Neuronal stem cell (in vitro differentiated cells): ENCODE data around the gene SDF2L1.
"Not testable (repeated sequence)": the region's sequence is repeated elsewhere in the genome, so short reads cannot be mapped to it uniquely, and the experiment has no call there.

Experiments used
- DNase-seq: peaks from one replicate; pipeline ENCODE4 v3.0.0-alpha.2; 2013; ENCODE audit warnings: low spot score
- H2AFZ ChIP-seq: one replicate; pipeline ENCODE4 v1.6.1; 2013; ENCODE audit warnings: mild to moderate bottlenecking, low read length, inconsistent platforms
- H2AK5ac ChIP-seq: 2 replicates; pipeline ENCODE4 v1.6.1; 2013; ENCODE audit warnings: low read depth, mild to moderate bottlenecking, inconsistent platforms, low read length, moderate library complexity, mixed read lengths
- H2BK120ac ChIP-seq: 2 replicates; pipeline ENCODE4 v1.6.1; 2013; ENCODE audit warnings: low read depth, mild to moderate bottlenecking, inconsistent platforms, low read length, moderate library complexity, mixed read lengths
- H2BK12ac ChIP-seq: one replicate; pipeline ENCODE4 v1.6.1; 2013; ENCODE audit warnings: low read length, inconsistent platforms
- H2BK15ac ChIP-seq: 2 replicates; pipeline ENCODE4 v1.6.1; 2013; ENCODE audit warnings: mild to moderate bottlenecking, low read length, inconsistent platforms, mixed read lengths
- H2BK5ac ChIP-seq: one replicate; pipeline ENCODE4 v1.6.1; 2013; ENCODE audit warnings: inconsistent platforms, mild to moderate bottlenecking, low read length, moderate library complexity
- H3K14ac ChIP-seq: one replicate; pipeline ENCODE4 v1.6.1; 2013; ENCODE audit warnings: low read length, inconsistent platforms
- H3K18ac ChIP-seq: 2 replicates; pipeline ENCODE4 v1.6.1; 2013; ENCODE audit warnings: low read length, inconsistent platforms
- H3K23ac ChIP-seq: 2 replicates; pipeline ENCODE4 v1.6.1; 2013; ENCODE audit warnings: low read depth, mild to moderate bottlenecking, mixed read lengths, low read length, inconsistent platforms; ENCODE audit not compliant: poor library complexity
- H3K27ac ChIP-seq: replicated peaks from 3 replicates; pipeline ENCODE4 v1.5.1; 2013; ENCODE audit warnings: low read length, inconsistent platforms
- H3K27me3 ChIP-seq, 3 experiments: 2 replicates each; pipeline ENCODE4 v1.6.1; 2013; ENCODE audit warnings: low read length in 3 of 3, mild to moderate bottlenecking in 2 of 3, inconsistent platforms in 1 of 3, low read depth in 1 of 3, mixed read lengths in 1 of 3, moderate library complexity in 1 of 3; ENCODE audit not compliant: control insufficient read depth in 3 of 3, insufficient read depth in 3 of 3
- H3K36me3 ChIP-seq, 2 donors: replicated peaks in 1 of 2; 2 replicates each; pipeline ENCODE4 v1.6.1; 2013; ENCODE audit warnings: low read length in 2 of 2; ENCODE audit not compliant: control insufficient read depth in 2 of 2, insufficient read depth in 2 of 2
- H3K4ac ChIP-seq: 2 replicates; pipeline ENCODE4 v1.6.1; 2013; ENCODE audit warnings: inconsistent platforms, mild to moderate bottlenecking, low read length, moderate library complexity
- H3K4me1 ChIP-seq, 2 donors: 1 replicate in 1 of 2; 2 replicates in 1 of 2; pipeline ENCODE4 v1.6.1; 2013; ENCODE audit warnings: low read length in 2 of 2, low read depth in 1 of 2; ENCODE audit not compliant: control insufficient read depth in 2 of 2, insufficient read depth in 1 of 2
- H3K4me2 ChIP-seq: one replicate; pipeline ENCODE4 v1.6.1; 2013; ENCODE audit warnings: mild to moderate bottlenecking, low read length, inconsistent platforms; ENCODE audit not compliant: insufficient read depth, poor library complexity, severe bottlenecking
- H3K4me3 ChIP-seq, 2 donors: 2 replicates each; pipeline ENCODE4 v1.5.1; 2013; ENCODE audit warnings: low read length in 2 of 2, mild to moderate bottlenecking in 2 of 2, inconsistent platforms in 1 of 2, moderate library complexity in 1 of 2
- H3K79me1 ChIP-seq: one replicate; pipeline ENCODE4 v1.6.1; 2013; ENCODE audit warnings: low read depth, mild to moderate bottlenecking, inconsistent platforms, low read length, moderate library complexity
- H3K9ac ChIP-seq: one replicate; pipeline ENCODE4 v1.6.1; 2013; ENCODE audit warnings: mild to moderate bottlenecking, low read depth, low read length, inconsistent platforms; ENCODE audit not compliant: poor library complexity
- H3K9me3 ChIP-seq, 2 donors: replicated peaks in 1 of 2; 2 replicates each; pipeline versions ENCODE3 to v1.6.1; 2013; ENCODE audit warnings: low read length in 2 of 2, mild to moderate bottlenecking in 2 of 2, inconsistent platforms in 1 of 2, low read depth in 1 of 2, mixed read lengths in 1 of 2, moderate library complexity in 1 of 2; ENCODE audit not compliant: control insufficient read depth in 2 of 2, insufficient read depth in 1 of 2
- H4K8ac ChIP-seq: one replicate; pipeline ENCODE4 v1.6.1; 2013; ENCODE audit warnings: low read depth, mild to moderate bottlenecking, inconsistent platforms, low read length, moderate library complexity
- H4K91ac ChIP-seq: one replicate; pipeline ENCODE4 v1.6.1; 2013; ENCODE audit warnings: low read length, low read depth, mild to moderate bottlenecking, inconsistent platforms; ENCODE audit not compliant: poor library complexity
- WGBS, 2 donors: extraction: QIAGEN DNeasy Blood & Tissue Kit; methylation state at CpG; one replicate each; pipeline ENCODE4 v1.1.7; 2013; ENCODE audit warnings: missing lambda C conversion rate in 2 of 2, mixed read lengths in 1 of 2; ENCODE audit not compliant: insufficient read length in 2 of 2, insufficient replicate concordance in 1 of 2; ENCODE audit errors: extremely low coverage in 2 of 2; 5-methylcytosine and 5-hydroxymethylcytosine counted together

Gene SDF2L1

GRCh38 chr22:21643533-21644357 is 1.6 kb downstream of the SDF2L1 start:
- Histone ChIP-seq H3K14ac (no peak overlapping the region), H2BK15ac (no peak overlapping the region), H2BK5ac (no peak overlapping the region), H2BK12ac (no peak overlapping the region), H3K4me2 (no peak overlapping the region), H3K4ac (no peak overlapping the region), H2BK120ac (no peak overlapping the region), H3K9ac (peak overlapping the region; percentile 15), H3K4me1 (peaks cover 9 to 13% of the 10 kb centered on the region in 2 donors), H4K91ac (no peak overlapping the region), H3K27ac (no peak overlapping the region), H2AK5ac (no peak overlapping the region), H2AFZ (no peak overlapping the region), H3K18ac (no peak overlapping the region), H3K27me3 (no peaks in the 10 kb centered on the region), H3K79me1 (peaks cover 9% of the 10 kb centered on the region), H3K9me3 (no peaks in the 10 kb centered on the region), H4K8ac (no peak overlapping the region), H3K36me3 (peaks cover 17 to 38% of the 10 kb centered on the region in 2 donors), H3K23ac (peak overlapping the region; percentile 83), H3K4me3 (peak overlapping the region; percentile 66 to 81)
- no CpG with 5 or more reads among the region's 22 CpGs for WGBS, 2 donors
- DNase-seq = no peak

- not testable (repeated sequence) for H3K23ac ChIP-seq, H3K4me2 ChIP-seq, H4K8ac ChIP-seq, H2BK15ac ChIP-seq, H3K9ac ChIP-seq, H3K18ac ChIP-seq, H3K27ac ChIP-seq, H3K4ac ChIP-seq, DNase-seq, H2BK5ac ChIP-seq, H3K9me3 ChIP-seq, H4K91ac ChIP-seq, H3K27me3 ChIP-seq, H2BK12ac ChIP-seq, H3K4me3 ChIP-seq, H3K14ac ChIP-seq, H2AK5ac ChIP-seq, H2BK120ac ChIP-seq, H2AFZ ChIP-seq
- no CpG with 5 or more reads among the region's 6 CpGs for WGBS, 2 donors
- Histone ChIP-seq H3K36me3 (peaks cover 21 to 47% of the 10 kb centered on the region in 2 donors), H3K79me1 (peaks cover 11% of the 10 kb centered on the region), H3K4me1 (peaks cover 11 to 16% of the 10 kb centered on the region in 2 donors)
Measured at GRCh38 chr22:21645513-21645912, 3.4 kb downstream of the SDF2L1 start.

- Histone ChIP-seq H4K91ac (no peak overlapping the region), H3K9ac (no peak overlapping the region), H3K4me1 (peaks cover 13% of the 10 kb centered on the region in 2 donors), H3K36me3 (peaks cover 21 to 47% of the 10 kb centered on the region in 2 donors), H3K4me3 (no peak overlapping the region), H2AFZ (no peak overlapping the region), H2AK5ac (peak overlapping the region; percentile 56), H3K4ac (peak overlapping the region; percentile 66), H3K9me3 (no peaks in the 10 kb centered on the region), H3K23ac (peak overlapping the region; percentile 3), H2BK5ac (peak overlapping the region; percentile 11), H3K27ac (peak overlapping the region; percentile 36), H3K4me2 (peak overlapping the region; percentile 11), H2BK120ac (no peak overlapping the region), H4K8ac (peak overlapping the region; percentile 65), H3K14ac (no peak overlapping the region), H3K18ac (no peak overlapping the region), H3K79me1 (peaks cover 11% of the 10 kb centered on the region), H2BK12ac (no peak overlapping the region), H2BK15ac (no peak overlapping the region), H3K27me3 (no peaks in the 10 kb centered on the region)
- WGBS, 2 donors = no CpG with 5 or more reads among the region's 14 CpGs
- DNase-seq = peak; percentile 78
Measured at GRCh38 chr22:21646608-21647590, 4.8 kb downstream of the SDF2L1 start.
